GM18951 (cell line): ENCODE measurements around the gene BAAT.

Experiments
- POLR2A ChIP-seq: IDR thresholded peaks from 4 replicates; pipeline ENCODE4 v1.6.1; 2011; ENCODE audit warnings: mild to moderate bottlenecking; ENCODE audit not compliant: insufficient read length, insufficient read depth; ENCODE audit errors: extremely low read depth
- in situ Hi-C: fragments of 300-500 bp; cut with MboI; formaldehyde crosslinking; loops from one replicate; pipeline ENCODE4 v1.12.0; 2022; ENCODE audit warnings: low sequenced_read_pairs, mixed read lengths, inconsistent platforms; ENCODE audit not compliant: unreplicated experiment

Gene BAAT

GRCh38 chr9:101415578-101415977 lies 30.8 kb upstream of the BAAT start:
- in situ Hi-C loops: no loop called here
- TF ChIP-seq POLR2A: no peak

- in situ Hi-C loops: no loop called here
- TF ChIP-seq POLR2A: no peak
Measured at GRCh38 chr9:101414839-101415238, 30.0 kb upstream of the BAAT start.

DNA sequence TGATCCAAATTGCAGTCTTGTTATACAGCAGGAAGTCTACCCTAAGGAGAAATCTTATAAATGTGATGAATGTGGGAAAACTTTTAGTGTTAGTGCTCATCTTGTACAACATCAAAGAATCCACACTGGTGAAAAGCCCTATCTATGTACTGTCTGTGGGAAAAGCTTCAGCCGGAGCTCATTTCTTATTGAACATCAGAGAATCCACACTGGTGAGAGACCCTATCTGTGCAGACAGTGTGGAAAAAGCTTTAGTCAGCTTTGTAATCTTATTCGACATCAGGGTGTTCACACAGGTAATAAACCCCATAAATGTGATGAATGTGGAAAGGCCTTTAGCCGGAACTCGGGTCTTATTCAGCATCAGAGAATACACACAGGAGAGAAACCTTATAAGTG lies 24.3 kb upstream of the BAAT start:
- in situ Hi-C loops: no loop called here

DNA sequence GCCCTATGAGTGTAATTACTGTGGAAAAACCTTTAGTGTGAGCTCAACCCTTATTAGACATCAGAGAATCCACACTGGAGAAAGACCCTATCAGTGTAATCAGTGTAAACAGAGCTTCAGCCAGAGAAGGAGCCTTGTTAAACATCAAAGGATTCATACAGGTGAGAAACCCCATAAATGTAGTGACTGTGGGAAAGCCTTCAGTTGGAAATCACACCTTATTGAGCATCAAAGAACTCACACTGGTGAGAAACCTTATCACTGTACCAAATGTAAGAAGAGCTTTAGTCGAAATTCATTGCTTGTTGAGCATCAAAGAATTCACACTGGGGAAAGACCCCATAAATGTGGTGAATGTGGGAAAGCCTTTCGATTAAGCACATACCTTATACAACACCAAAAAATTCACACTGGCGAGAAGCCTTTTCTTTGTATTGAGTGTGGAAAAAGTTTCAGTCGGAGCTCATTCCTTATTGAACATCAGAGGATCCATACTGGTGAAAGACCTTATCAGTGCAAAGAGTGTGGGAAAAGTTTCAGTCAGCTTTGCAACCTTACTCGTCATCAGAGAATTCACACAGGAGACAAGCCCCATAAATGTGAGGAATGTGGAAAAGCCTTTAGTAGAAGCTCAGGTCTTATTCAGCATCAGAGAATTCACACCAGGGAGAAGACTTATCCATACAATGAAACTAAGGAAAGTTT lies 23.7 kb upstream of the BAAT start:
- in situ Hi-C loops: no loop called here
- TF ChIP-seq POLR2A: no peak

More for the DNA sequence above, 24.3 kb upstream of the BAAT start:
- TF ChIP-seq POLR2A: no peak

DNA sequence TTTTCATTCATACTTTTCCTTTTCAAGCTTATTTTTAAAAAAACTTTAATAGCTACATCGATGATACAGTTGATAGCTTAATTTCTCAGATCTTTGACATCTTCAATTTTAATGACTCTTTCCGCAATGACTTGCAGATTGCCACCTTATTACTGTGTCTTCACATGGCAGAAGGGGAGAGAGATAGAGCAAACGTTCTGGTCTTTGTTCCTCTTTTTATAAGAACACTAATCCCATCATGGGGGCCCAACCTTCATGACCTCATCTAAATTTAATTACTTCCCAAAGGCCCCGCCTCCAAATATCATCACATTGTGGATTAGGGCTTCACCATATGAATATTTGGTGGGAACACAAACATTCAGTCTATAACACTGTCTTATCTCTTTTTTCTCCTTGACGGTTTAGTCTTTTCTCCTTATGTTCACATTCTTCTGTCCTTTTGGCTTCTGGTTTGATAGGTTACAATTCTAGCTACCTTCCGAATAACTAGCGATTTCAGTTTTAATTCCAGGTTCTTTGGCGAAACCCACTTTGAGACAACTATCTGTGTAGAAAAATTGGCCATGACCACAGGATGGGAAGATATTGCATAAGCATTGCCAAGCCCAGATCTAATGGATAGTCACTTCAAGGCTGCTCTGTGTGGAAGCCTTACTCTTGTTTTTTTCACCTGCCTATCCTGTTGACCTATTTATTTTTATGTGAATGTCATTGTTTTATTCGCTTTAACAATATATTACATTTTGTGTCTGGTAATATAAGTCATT lies 18.9 kb upstream of the BAAT start:
- TF ChIP-seq POLR2A: no peak
- in situ Hi-C loops: no loop called here

GRCh38 chr9:101400120-101400519 lies 15.3 kb upstream of the BAAT start:
- in situ Hi-C loops: no loop called here

DNA sequence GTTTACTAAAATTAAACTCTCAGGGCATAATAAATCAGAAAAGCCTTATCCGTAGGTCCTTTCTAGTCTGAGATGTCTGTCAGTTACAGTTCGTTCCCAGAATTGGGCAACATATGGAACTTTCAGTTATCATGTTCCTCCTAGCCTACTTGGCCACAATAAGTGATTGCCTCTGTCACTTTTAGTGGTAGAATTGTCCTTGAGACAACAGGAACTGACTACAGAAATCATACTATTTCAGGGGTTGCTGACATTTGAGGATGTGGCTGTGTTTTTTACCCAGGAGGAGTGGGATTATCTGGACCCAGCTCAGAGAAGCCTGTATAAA lies 14.8 kb upstream of the BAAT start:
- in situ Hi-C loops: no loop called here
- no peak for TF ChIP-seq POLR2A

More at GRCh38 chr9:101400120-101400519, 15.3 kb upstream of the BAAT start:
- TF ChIP-seq POLR2A: no peak

DNA sequence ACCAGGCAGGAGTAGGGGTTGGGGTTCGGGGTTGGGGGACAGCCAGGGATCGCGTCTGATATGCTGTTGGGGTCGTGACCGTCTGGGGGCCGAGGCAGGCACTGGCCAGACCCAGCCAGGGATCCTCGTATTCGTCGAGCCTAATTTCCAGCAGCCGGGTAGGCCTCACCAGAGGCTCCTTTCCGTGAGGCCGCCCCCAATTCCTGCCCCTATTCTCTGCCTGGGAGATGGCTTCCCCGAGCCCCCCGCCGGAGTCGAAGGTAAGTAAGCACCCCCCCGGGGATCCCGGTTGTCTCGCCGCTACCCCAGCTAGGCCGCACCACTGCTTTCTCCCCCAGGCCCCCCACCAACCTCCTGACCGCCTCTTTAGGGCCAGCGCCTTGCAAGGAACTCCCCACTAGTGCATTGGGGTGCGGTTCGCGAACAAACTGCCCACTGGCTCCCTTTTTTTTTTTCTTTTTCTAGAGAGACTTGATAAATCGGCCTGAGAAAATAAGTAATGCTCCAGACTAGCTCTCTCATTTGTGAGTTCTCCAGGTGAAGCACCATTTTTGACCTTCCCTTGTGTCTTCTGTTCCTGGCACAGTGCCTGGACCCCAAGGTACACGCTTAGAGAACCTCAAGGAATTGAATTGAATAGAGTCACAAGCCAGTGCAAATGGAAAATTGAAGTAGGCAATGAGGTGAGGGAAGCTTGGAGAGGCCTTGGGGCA lies 14.3 kb upstream of the BAAT start:
- in situ Hi-C loops: no loop called here
- TF ChIP-seq POLR2A: no peak

GRCh38 chr9:101398068-101398929 lies 13.5 kb upstream of the BAAT start, which contains the start of the genes MRPL50 and ZNF189:
MRPL50 (minus strand) TSS chr9:101398618; CDS start chr9:101398592, 26 bp downstream.
ZNF189 (plus strand) TSS chr9:101398851; CDS start chr9:101399157, 306 bp downstream.
- in situ Hi-C loops: no loop called here
- peak; percentile 87 for TF ChIP-seq POLR2A

- in situ Hi-C loops: no loop called here
- TF ChIP-seq POLR2A: no peak
Measured at GRCh38 chr9:101397746-101398067, 12.9 kb upstream of the BAAT start.

DNA sequence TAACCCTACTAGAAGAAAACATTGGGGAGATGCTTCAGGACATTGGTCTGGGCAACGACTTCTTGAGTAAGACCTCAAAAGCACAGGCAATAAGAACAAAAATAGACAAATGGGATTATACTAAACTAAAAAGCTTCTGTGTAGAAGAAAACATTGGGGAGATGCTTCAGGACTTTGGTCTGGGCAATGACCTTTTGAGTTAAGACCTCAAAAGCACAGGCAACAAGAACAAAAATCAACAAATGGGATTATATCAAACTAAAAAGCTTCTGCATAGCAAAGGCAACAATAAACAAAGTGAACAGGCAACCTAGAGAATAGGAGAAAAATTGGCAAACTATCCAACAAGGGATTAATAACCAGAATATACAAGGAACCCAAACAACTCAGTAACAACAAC lies 9.9 kb upstream of the BAAT start:
- TF ChIP-seq POLR2A: no peak
- in situ Hi-C loops: no loop called here

GRCh38 chr9:101393135-101393534 lies 8.3 kb upstream of the BAAT start:
- no peak for TF ChIP-seq POLR2A
- in situ Hi-C loops: no loop called here
